GM21381 (cell line): ENCODE data around the gene CTAG2.
"Not testable (repeated sequence)": the region's sequence is repeated elsewhere in the genome, so short reads cannot be mapped to it uniquely, and the experiment has no call there.

ENCODE experiments used
- ATAC-seq: cut with Tn5 transposase; IDR thresholded peaks from one replicate; pipeline ENCODE4 v1.9.1; 2021; ENCODE audit warnings: mild to moderate bottlenecking, moderate library complexity; ENCODE audit not compliant: unreplicated experiment

Gene CTAG2

DNA sequence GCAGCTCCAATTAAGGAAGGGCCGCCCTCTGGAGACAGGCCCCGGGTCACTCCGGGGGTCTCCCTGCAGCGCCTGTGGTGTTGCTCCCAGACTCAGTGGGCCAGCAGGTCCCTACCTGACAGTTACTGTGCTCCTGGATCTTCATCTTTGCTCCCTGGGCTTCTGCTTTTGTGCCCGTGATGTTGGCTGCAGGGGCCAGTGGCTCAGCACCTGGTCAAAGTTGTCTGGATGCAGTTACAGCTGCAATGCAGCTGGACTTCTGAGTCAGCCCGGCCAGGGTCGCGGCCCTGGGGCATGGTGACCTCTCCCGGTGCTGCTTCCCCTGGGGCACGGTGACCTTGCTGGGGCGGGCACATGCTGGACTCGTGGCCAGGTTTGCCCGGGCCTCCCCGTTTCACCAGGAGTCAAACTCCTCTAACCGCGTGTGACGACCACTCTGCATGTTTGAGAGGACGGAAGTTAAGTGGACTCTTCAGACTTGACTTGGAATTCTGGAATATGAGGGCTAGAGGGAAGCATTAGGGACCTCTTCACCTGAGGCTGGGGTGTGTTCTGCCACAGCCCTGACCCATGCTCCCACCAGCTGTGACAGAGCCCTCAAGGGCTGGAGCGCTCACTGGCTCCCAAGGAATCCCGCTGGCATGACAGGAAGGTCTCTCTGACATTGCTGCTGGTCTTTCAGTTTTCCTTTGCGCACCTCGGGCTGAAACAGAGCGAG lies 3.7 kb downstream of the CTAG2 start:
- ATAC-seq: no peak

DNA sequence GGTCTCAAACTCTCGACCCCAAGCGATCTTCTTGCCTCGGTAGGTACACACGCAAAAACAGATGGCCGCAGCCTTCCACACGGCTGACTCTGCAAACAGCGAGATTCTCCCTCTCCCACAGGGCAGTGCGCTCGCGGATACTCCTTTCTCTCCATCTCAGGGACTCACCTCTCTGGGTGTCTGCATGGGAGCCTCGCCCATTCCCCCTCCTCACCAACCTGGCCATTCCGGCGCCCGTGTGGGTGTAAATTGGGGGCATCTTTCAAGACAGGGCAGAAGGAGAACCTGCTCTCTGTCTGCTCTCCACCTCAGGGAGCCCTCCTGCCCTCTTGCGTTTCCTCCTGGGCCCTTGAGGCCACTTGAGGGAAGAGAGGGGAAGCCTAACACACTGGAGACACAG lies 4.4 kb downstream of the CTAG2 start:
- ATAC-seq: no peak

- ATAC-seq: not testable (repeated sequence)
These were observed 7.5 kb downstream of the CTAG2 start for GRCh38 chrX:154645745-154646378.

DNA sequence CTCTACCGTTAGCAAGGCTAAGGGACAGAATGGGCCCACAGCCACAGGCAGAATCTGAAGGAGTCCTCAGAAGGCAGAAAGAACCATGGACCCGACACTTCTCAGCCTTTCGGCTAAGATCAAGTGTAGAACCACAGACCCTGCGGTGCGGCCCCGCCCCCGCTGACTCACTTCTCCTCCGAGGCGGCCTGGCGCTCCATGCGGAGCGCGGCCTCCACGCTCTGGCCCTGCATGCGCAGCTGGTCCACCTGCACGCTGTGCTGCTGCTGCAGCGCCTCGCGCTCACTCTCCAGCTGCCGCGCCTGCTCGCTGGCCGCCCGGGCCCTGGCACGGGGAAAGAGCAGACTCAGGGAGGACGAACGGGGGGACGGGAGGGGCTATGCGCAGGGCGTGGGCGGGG lies 9.7 kb downstream of the CTAG2 start:
- not testable (repeated sequence) for ATAC-seq

GRCh38 chrX:154641740-154642139 lies 11.6 kb downstream of the CTAG2 start:
- ATAC-seq: not testable (repeated sequence)

GRCh38 chrX:154633661-154634060 lies 19.7 kb downstream of the CTAG2 start:
- ATAC-seq: not testable (repeated sequence)

GRCh38 chrX:154630949-154631348 lies 22.4 kb downstream of the CTAG2 start:
- ATAC-seq: not testable (repeated sequence)

- ATAC-seq: not testable (repeated sequence)
These were observed 24.4 kb downstream of the CTAG2 start for GRCh38 chrX:154628960-154629359.

GRCh38 chrX:154620767-154621414 lies 32.5 kb downstream of the CTAG2 start:
- ATAC-seq: not testable (repeated sequence)

DNA sequence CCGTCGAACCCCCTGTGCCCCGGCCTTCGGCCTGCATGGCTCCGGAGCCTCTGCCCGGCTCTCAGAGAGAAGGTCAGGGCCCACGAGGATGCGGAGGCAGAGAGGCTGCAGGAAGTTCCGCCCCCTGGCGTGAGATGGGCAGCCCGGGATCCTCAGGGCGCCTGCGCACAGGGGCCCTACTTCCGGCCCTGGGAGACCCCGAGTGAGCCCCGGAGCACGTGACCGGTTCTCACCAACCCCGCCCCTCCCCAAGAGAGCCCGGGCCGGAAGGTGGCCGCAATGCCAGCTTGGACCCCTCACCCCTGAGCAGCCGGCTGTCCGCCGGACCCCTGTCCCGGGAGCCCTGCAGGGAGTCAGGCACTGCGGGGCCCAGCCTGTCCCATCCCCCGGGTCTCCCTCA lies 34.2 kb downstream of the CTAG2 start, which contains the start of gene CTAG1B:
Gene CTAG1B, minus strand, starts transcription at position 101 of the 400 bp plus-strand sequence. Its CDS starts 64 bp downstream, at position 37.
- not testable (repeated sequence) for ATAC-seq

DNA sequence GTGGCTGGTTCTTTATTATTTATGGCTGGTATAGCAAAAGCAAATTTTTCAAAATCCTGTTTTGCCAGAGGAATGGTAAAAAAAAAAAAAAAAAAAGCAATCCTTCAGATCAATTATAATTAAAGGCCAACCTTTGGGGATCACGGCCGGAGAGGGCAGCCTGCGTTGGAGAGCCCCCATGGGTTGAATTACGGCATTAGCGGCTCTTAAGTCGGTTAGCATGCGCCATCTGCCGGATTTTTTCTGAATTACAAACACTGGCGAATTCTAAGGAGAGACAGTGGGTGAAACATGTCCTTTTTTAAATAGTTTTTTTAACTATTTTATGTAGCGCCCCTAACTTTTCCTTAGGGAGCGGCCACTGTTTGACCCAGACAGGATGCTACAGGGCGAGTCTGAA lies 39.8 kb downstream of the CTAG2 start:
- ATAC-seq: not testable (repeated sequence)

GRCh38 chrX:154611146-154611545 lies 42.2 kb downstream of the CTAG2 start:
- not testable (repeated sequence) for ATAC-seq

DNA sequence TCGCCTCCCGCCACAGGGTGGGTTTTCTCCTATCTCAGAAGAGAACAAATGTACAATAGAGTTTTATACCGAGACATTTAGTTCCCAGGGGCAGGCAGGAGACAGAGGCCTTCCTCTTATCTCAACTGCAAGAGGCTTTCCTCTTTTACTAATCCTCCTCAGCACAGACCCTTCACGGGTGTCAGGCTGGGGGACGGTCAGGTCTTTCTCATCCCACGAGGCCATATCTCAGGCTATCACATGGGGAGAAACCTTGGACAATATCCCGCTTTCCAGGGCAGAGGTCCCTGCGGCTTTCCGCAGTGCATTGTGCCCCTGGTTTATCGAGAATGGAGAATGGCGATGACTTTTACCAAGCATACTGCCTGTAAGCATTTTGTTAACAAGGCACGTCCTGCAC lies 44.6 kb downstream of the CTAG2 start:
- not testable (repeated sequence) for ATAC-seq

DNA sequence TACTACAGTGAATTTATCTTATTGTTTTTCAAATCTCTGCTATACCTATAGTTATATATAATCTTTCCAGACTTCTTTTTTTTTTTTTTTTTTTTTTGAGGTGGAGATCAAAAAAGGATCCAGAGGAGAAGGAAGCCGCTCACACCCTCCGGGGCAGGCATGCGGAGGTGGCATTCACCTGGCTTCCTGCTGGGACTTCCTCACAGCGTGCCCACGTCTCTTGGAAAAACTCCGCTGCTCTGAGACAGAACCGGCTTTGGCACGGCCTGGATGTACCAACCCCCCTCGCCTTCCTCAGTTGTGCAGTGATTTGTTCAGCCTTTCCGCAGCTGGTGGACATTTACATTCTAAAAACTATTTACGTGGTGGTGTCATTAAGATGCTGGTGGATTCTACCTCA lies 45.4 kb downstream of the CTAG2 start:
- ATAC-seq: not testable (repeated sequence)

GRCh38 chrX:154607370-154607769 lies 46.0 kb downstream of the CTAG2 start:
- no peak for ATAC-seq

DNA sequence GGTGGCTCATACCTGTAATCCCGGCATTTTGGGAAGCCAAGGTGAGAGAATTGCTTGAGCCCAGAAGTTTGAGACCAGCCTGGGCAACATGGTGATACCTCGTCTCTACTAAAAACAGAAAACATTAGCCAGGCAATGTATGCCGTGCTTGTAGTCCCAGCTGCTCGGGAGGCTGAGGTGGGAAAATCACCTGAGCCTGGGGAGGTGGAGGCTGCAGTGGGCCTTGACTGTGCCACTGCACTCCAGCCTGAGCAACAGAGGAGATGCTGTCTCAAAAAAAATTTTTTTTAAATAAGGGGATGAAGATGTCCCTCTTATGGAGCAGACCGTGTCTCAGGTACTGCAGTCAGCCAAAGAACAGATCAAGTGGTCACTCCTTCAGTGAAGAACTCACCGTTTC lies 47.8 kb downstream of the CTAG2 start:
- ATAC-seq: no peak

GRCh38 chrX:154603438-154604430 lies 49.6 kb downstream of the CTAG2 start:
- ATAC-seq: no peak

- ATAC-seq: no peak
These were observed 50.5 kb downstream of the CTAG2 start for GRCh38 chrX:154602766-154603437.

- ATAC-seq: no peak
These were observed 51.2 kb downstream of the CTAG2 start for GRCh38 chrX:154602226-154602625.
